NCI-H226 (cell line): ENCODE data around the gene RASSF6.
"Not testable (repeated sequence)": the region's sequence is repeated elsewhere in the genome, so short reads cannot be mapped to it uniquely, and the experiment has no call there.

Experiments used
- DNase-seq: peaks from one replicate; pipeline ENCODE4 v3.0.0-alpha.2; 2015

Gene RASSF6

GRCh38 chr4:73609706-73610105 lies 10.5 kb downstream of the RASSF6 start:
- peak; percentile 62 for DNase-seq

- peak; percentile 32 for DNase-seq
These were observed 11.3 kb downstream of the RASSF6 start for GRCh38 chr4:73608689-73609594.

DNA sequence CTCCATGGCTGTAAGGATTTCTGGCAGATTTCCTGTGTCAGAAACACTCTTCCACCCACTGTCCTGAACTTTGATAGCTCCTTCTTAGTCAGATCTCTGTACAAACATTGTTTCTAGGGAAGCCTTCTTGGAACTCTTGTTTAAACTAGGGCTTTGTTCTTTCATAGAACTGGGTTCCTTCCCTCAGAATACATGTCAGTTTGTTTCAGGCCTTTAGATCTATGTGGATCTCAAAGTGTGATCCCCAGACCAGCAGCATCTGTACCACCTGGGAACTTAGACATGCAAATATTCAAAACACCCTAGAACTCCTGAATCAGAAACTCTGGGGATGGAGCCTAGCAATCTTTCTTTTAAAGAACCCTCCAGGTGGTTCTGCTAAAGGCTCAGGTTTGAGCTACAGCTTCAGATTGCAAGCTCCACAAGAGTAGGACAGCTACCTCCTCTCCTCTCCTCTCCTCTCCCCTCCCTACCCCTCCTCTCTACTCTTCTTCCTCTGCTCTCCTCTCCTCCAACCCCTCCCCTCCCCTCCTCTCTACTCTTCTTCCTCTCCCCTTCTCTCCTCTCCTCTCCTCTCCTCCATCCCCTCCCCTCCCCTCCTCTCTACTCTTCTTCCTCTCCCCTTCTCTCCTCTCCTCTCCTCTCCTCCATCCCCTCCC lies 12.7 kb downstream of the RASSF6 start:
- DNase-seq, result no peak

DNA sequence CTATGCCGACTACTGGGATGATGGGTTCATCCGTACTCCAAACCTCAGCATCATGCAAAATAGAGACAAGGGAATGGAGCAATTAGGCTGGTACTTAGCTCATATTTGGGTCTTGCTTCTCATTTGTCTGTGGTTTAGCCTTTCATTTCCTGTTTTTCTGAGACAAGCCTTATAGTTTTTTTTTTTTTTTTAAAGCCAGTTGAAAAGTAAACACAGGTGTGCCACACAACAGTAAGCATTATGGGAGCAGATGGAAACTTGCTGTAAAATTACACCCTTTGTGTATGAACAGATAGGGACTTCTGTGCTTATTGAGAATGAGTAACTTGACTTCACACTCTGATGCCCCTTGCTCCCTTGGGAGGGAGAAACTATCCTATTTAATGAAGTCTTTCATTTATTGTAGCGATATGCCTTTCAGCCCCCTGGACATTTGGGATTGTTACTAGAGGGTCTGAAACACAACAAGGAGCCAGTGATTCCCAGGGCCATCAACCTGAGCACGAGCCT lies 13.7 kb downstream of the RASSF6 start:
- no peak for DNase-seq

- DNase-seq, result no peak
These were observed 16.2 kb downstream of the RASSF6 start for GRCh38 chr4:73603854-73604584.

- peak; percentile 76 for DNase-seq
These were observed 16.9 kb downstream of the RASSF6 start for GRCh38 chr4:73603271-73603710.

DNA sequence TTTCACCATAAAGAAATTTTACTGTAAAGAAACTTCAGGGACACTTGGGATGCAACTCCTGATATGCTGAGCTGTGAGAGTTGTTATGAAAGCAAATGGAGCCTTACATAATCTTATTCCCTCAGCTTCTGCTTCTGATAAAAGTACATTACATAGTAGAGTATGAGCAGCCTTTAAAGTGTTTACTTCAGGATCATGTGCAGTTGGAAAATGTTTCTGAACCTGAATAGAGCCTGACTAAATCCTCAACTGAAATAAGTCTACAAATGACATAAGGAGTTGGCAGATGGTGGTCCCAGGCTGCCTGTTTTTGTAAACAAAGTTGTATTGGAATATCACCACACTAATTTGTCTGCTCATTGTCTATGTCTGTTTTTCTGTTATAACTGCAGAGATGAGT lies 19.3 kb downstream of the RASSF6 start:
- DNase-seq, result no peak

- DNase-seq, result peak; percentile 59
These were observed 21.1 kb downstream of the RASSF6 start for GRCh38 chr4:73599182-73599581.

DNA sequence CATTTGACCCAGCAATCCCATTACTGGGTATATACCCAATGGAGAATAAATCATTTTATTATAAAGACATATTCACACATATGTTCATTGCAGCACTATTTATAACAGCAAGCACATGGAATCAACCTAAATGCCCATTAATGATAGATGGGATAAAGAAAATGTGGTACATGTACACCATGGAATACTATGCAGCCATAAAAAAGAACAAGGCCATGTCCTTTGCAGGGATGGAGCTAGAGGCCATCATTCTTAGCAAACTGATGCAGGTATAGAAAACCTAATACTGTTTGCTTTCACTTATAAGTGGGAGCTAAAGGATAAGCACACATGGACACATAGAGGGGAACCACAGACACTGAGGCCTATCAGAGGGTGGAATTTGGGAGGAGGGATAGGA lies 22.6 kb downstream of the RASSF6 start:
- no peak for DNase-seq

DNA sequence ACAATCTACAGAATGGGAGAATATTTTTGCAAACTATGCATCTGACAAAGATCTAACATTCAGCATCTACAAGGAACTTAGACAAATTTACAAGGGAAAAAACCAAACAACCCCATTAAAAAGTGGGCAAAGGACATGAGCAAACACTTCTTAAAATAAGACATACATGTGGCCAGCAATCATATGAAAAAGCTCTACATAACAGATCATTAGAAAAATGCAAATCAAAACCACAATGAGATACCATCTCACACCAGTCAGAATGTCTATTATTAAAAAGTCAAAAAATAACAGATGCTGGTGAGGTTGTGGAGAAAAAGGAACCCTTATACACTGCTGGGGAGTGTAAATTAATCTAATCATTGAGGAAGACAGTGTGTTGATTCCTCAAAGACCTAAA lies 23.1 kb downstream of the RASSF6 start:
- DNase-seq, result not testable (repeated sequence)

GRCh38 chr4:73596001-73596400 lies 24.2 kb downstream of the RASSF6 start:
- DNase-seq, result no peak

- DNase-seq, result no peak
These were observed 26.5 kb downstream of the RASSF6 start for GRCh38 chr4:73593631-73594241.

DNA sequence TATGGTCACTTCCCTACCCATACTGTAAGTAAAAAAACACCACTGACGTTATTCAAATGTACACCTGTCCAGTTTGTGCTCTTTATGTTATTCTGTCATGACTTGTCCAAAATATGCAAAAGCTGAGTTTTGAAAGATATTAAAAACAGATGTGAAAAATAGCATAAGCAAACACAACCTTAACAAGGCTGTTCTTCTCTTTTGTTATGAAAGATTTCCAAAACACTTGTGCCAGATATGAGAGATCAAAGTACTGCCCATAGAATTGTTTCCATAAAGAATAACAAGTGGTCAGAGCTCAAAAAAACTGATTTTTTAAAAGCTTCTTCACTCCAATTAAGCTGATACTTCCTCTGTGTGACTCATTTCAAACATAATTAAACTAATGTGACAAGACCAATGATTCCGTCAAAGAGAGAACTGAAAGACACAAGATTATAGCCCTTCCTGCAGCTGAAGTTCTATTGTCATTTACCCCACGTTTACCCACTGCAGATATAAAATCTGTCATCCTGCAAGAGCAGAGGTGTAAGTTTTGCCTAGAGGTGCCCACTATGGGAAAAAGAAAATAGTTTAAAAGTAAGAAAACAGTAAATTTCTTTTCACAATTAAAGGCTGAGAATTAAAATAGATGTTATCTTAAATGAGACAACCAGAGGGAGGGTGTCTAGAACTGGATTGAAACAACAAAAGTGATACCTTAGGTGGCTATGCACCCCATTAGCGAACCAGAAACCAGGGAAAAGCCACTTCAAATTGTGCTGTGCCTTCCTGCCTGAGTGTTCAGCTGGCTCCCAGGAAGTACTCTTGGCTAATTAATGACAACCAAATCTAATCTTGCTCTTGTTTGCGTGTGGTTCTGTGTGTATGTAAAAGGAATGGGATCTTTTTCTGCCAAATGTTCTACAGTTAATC lies 30.1 kb downstream of the RASSF6 start:
- no peak for DNase-seq

GRCh38 chr4:73589261-73589847 lies 30.9 kb downstream of the RASSF6 start:
- peak; percentile 44 for DNase-seq

DNA sequence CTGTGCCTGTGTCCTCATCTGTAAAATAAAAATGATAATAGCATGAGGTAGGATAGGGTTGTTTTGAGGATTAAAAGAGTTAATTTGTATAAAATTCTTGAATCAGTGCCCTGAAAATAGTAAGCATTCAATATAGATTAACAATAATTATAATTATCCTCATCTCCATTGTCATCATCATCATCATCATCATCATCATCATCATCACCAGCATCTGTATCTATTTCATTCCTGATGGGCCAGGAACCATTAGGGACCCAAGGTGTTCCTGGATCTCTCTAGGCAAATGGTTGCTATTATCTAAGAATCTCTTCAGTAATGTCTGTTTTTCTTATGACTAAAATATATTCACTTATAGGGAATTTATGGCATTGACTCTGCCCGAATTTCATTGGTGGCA lies 31.6 kb downstream of the RASSF6 start:
- DNase-seq, result no peak

DNA sequence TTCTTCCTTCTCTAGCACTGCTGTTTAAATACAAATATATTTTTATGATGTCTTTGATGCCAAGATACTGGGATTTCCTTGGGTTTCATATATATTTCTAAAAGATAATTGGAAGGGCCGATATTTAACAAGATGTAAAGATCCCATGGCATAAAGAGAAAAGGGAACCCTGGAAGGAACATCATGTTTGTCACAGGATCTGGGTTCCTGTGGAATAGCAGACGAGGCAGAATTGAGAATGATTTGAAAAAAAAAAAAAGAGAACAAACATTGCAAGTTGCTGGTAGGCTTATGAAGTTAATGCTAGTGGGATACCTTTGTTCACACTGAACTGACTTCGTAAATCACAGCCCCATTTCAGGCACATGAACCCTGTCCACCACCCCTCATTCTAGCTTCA lies 33.6 kb downstream of the RASSF6 start:
- DNase-seq, result no peak

GRCh38 chr4:73586040-73586439 lies 34.2 kb downstream of the RASSF6 start:
- DNase-seq, result no peak

DNA sequence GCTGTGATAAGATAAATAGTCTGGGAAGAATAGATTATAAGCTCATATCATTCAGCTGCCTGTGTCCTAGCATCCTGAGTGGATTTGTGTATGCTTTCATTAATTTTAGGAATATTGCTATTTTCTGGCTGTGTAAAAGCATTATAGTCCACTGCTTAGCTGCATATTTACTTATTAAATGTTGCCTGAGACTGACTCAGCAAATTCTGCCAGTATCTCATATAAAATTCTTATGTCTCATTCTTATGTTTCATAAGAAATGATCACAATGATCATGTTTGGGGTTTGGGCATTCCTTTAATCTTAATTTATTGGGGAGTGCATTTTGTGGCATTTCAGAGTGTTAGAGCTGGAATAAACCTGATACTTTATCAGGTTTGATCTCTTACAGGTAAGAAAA lies 34.9 kb downstream of the RASSF6 start:
- no peak for DNase-seq

DNA sequence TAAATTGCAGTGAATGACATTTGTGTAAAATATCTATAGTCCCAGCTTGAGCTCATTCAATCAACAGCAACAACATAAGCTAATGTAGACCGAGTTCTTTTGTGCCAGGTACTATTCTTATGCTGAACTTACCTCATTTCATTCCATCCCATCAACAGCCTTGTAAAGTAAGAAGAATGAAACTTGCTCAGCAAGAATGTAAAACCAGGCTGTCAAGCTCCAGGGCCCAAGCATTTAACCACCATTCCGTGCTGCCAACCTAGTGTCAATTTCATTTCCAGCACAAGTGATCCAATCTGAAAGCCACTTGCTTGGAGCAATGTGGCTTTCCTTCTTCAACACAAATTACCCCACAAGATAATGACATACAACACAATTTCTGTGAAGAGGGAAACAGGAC lies 36.6 kb downstream of the RASSF6 start:
- no peak for DNase-seq

DNA sequence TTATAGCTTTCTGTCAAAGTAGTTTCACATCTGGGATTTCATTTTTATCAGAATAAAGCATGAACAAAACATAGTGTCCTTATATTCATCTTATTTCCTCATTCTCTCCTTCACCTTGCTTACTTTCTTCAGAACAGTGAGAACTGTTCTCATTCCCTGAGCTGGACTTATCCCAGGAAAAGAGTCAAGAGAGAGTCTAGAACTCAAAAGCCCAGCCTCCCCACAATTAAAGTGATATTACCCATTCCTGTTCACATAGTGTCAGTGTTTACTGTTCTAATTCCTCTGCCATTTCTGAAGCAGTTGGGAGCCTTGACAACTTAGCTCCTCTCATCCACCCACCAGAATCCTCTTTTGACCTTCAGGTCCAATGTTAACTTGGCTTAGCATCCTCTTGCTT lies 42.9 kb downstream of the RASSF6 start:
- no peak for DNase-seq

GRCh38 chr4:73576381-73576780 lies 43.9 kb downstream of the RASSF6 start:
- peak; percentile 27 for DNase-seq
